CD1c-positive myeloid dendritic cell (primary cell): ENCODE data around the gene NEU4.
A peak's percentile ranks its signal among the peaks of the same experiment; 100 is the strongest.
"Not testable (repeated sequence)": the region's sequence is repeated elsewhere in the genome, so short reads cannot be mapped to it uniquely, and the experiment has no call there.

Source experiments
- DNase-seq: peaks from one replicate; pipeline ENCODE4 v3.0.0-alpha.2; 2016; ENCODE audit errors: extremely low spot score

The NEU4 gene

GRCh38 chr2:241813644-241814392 lies 4.8 kb downstream of the NEU4 start:
- DNase-seq: peak; percentile 8

- DNase-seq: no peak
These were observed 5.3 kb downstream of the NEU4 start for GRCh38 chr2:241814393-241814642.

GRCh38 chr2:241814643-241815476 lies 5.9 kb downstream of the NEU4 start:
- DNase-seq: no peak

- no peak for DNase-seq
These were observed 6.8 kb downstream of the NEU4 start for GRCh38 chr2:241815477-241816430.

- no peak for DNase-seq
These were observed 7.6 kb downstream of the NEU4 start for GRCh38 chr2:241816431-241817121.

- peak; percentile 24 for DNase-seq
These were observed 8.3 kb downstream of the NEU4 start for GRCh38 chr2:241817126-241817820.

- not testable (repeated sequence) for DNase-seq
These were observed 8.8 kb downstream of the NEU4 start for GRCh38 chr2:241817821-241818215.

- no peak for DNase-seq
These were observed 9.4 kb downstream of the NEU4 start for GRCh38 chr2:241818229-241818942.

- no peak for DNase-seq
These were observed 9.9 kb downstream of the NEU4 start for GRCh38 chr2:241818943-241819270.

- DNase-seq: not testable (repeated sequence)
These were observed 11.1 kb downstream of the NEU4 start for GRCh38 chr2:241819947-241820624.

GRCh38 chr2:241820625-241821384 lies 11.8 kb downstream of the NEU4 start:
- DNase-seq: no peak

GRCh38 chr2:241821460-241822263 lies 12.7 kb downstream of the NEU4 start:
- no peak for DNase-seq

GRCh38 chr2:241822264-241822623 lies 13.3 kb downstream of the NEU4 start:
- DNase-seq: no peak

- not testable (repeated sequence) for DNase-seq
These were observed 14.8 kb downstream of the NEU4 start for GRCh38 chr2:241823531-241824437.

GRCh38 chr2:241827394-241827793 lies 18.4 kb downstream of the NEU4 start:
- DNase-seq: no peak

GRCh38 chr2:241833101-241833663 lies 24.2 kb downstream of the NEU4 start:
- no peak for DNase-seq
